NCI-H526 treated with DMSO at 0.1 percent for 48 hours (cell line): ENCODE data around the gene DLG2.
"Not testable (repeated sequence)": the region's sequence is repeated elsewhere in the genome, so short reads cannot be mapped to it uniquely, and the experiment has no call there.

Experiments used
- DNase-seq: peaks from one replicate; lab custom pipeline; 2025; lab: John Stamatoyannopoulos, UW

The DLG2 gene

DNA sequence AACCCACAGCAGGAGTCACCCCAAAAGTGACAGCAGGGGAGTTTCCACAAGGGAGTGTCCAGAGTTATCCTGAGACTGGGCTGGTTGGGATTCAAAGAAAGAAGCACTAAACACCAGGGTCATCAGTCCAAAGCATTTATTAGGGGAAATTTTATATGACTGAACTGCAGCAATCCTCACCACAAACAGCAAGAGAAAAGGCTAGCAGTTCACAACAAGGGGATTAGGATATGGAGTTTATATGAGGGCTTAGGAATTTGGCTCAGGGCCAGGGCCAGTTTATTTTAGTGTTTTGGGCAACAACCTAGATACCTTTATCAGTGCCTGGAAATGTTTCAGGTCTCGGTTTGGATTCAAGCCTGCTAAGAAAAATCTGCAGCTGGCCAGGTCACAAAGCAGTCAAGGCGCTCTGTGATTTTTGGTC lies 16.1 kb upstream of the DLG2 start:
- no peak for DNase-seq

DNA sequence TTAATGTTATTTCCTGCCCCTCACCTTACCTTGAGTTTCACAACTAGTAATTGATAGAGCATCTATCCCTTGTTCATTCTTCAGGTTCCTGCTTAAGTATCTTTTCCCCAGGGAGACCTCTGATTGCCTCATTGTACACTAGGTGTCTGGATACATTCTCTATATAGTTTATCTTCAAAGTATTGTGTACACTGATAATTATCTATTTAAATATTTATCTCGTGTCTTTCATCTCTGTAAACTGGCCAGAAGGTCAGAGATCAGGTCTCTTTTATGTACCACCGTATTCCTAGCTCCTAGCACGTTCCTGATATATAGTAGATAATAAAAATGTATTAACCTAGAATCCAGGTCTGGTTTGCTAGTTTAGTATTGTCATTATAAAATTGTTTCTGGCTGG lies 7.6 kb upstream of the DLG2 start:
- no peak for DNase-seq

DNA sequence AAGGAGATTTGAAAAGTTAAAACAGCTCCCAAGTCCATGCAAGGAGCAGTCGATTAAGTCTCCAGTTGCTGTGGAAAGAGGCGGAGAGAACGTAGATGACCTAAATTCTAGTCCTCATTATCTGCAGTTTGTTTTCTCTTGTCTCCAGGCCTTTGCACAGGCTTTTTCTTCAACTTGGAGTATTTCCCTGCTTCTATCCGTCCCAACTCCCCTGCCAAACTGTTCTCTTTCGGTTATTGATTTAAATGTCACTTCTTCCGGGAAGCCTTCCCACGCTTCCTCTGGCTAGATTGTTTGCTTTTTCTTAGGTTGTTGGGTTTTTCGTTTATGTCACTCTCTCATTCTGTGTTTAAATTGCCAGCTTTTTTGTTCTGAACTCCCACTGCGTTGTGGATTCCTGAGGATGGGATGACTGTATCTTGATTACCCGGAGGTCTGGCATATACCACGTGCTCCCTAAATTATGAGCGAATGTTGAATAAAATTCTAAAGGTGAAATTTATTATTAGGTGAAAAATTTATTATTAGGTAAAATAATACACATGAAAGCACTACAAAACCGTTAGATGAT lies 1.7 kb upstream of the DLG2 start:
- no peak for DNase-seq

DNA sequence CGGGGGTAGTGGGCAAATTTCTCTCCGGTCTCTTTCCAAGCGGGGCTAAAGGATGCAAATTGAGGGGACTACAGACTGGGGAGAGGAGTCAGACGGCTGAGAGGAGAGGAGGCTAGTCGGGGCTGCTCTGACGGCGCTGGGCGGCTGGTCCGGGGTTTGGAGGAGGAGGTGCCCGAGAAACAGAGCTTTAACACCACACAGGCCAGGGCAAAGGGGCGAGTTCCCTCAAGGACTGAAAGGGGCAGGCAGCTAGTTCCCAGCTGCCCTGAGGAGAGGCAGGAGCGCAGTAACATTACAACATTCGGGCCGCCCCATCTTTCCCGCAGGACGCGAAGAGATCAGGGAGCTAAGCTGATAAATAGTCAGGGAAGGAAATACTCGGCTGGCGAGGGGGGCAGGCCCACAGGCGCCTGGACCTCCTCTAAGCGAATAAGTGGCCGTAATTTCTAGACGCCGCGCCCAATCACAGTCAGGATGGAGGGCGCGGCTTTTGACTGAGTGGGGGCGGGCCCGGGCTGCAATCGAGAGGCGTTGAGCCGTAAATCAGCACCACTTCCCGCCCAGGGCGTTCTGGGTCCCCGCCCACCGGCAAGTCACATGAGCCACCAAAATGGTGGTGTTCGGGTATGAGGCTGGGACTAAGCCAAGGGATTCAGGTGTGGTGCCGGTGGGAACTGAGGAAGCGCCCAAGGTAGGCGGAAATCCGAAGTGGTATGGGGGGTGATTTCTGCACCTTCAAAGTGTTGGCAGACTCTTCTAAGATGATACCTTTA lies 1.0 kb upstream of the DLG2 start, which contains the start of gene TMEM126B:
Gene TMEM126B (plus strand): TSS at position 596 of the 773 bp plus-strand sequence. CDS start 15 bp downstream, at position 611.
- peak; percentile 100 for DNase-seq

DNA sequence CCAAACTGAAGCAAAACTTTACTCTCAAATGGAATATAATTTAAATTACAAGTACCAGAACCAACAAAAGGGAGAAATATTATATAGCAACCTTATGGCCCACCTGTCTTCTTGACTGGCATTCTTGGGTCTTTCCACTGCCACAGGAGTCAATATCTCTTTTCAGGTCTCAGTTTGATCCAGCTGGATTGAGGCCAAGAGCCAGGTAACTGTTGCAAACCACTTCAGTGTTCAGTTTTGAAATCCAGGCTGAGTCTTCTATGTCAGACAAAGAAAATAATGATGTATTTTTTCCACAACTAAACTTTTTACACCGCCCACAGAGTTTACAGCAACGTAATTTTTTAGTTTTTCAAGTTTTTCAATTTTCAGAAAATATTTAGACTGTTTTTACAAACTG lies 648 bp downstream of the DLG2 start:
- no peak for DNase-seq

DNA sequence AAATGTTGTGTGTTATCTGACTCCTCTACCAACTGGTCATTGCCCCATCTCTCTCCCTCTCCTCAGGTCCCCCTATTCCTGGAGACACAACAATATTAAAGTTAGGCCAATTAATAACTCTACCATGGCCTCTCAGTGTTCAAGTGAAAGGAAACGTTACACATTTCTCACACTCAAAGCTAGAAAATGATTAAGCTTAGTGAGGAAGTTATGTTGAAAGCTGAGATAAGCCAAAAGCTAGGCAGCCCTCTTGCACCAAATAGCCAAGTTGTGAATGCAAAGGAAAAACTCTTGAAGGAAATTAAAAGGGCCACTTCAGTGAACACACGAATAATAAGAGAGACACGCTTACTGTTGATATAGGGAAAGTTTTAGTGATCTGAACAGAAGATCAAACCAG lies 6.9 kb downstream of the DLG2 start:
- no peak for DNase-seq

DNA sequence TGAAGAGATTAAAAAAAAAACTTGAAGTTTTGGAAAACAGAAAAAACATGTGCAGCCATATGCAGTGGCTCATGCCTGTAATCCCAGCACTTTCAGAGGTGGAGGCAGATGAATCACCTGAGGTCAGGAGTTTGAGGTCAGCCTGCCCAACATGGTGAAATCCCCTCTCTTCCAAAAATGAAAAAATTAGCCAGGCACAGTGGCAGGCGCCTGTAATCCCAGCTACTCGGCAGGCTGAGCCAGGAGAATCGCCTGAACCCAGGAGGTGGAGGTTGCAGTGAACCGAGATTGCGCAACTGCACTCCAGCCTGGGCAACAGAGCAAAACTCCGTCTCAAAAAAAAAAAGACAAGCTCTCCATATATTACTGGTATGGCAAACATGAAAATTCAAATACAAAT lies 7.6 kb downstream of the DLG2 start:
- no peak for DNase-seq

DNA sequence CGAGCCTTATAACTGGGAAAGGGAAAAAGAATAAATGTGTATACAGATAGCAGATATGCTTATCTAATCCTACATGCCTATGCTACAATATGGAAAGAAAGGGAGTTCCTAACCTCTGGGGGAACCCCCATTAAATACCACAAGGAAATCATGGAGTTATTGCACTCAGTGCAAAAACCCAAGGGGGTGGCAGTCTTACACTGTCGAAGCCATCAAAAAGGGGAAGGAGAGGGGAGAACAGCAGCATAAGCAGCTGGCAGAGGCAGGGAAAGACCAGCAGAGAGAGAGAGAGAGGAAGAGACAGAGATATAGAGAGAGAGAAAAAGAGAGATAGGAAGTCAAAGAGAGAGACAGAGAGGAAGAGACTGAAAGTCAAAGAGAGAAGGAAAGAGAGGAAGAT lies 15.5 kb downstream of the DLG2 start:
- DNase-seq, result not testable (repeated sequence)

DNA sequence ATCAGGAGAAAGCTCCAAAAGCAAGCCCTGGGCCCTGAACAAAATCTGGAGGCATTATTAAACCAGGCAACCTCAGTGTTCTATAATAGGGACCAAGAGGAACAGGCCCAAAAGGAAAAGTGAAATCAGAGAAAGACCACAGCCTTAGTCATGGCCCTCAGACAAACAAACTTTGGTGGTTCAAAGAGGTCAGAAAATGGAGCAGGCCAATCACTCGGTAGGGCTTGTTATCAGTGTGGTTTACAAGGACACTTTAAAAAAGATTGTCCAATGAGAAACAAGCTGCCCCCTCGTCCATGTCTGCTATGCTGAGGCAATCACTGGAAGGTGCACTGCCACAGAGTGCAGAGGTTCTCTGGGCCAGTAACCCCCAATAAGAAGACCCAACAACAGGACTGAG lies 17.9 kb downstream of the DLG2 start:
- not testable (repeated sequence) for DNase-seq

DNA sequence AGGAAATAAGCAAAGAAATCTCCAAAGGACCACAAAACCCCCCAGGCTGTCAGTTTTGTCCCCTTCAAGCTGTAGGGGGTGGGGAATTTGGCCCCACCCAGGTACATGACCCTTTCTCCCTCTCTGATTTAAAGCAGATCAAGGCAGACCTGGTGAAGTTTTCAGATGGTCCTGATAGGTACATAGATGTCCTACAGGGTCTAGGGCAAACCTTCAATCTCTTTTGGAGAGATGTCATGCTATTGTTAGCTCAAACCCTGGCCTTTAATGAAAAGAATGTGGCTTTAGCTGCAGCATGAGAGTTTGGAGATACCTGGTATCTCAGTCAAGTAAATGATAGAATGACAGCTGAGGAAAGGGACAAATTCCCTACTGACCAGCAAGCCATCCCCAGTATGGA lies 18.5 kb downstream of the DLG2 start:
- not testable (repeated sequence) for DNase-seq

DNA sequence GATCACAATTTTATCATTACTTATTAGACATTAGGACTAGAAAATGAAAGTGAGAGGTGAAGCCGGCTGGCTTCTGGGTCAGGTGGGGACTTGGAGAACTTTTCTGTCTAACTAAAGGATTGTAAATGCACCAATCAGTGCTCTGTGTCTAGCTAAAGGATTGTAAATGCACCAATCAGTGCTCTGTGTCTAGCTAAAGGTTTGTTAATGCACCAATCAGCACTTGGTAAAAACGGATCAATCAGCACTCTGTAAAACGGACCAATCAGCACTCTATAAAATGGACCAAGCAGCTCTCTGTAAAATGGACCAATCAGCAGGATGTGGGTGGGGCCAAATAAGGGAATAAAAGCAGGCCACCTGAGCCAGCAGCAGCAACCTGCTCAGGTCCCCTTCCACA lies 20.9 kb downstream of the DLG2 start:
- not testable (repeated sequence) for DNase-seq

DNA sequence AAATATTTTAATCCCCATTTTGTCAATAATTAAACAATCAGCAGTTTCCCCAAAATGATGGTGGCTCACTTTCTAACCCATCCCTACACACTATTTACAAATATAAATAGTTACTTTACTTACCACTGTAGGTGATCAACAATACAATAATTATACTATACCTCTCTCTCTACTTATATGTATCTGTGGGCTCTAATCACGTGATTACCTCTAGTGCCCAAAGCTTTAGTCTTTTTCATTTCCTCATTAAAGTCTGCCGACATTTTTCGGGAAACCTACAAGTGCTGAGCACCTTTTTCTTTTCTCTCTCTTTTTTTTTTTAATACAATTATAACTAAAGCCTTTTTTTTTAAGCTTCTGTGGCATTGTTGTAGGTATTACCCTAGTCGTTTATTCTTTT lies 23.9 kb downstream of the DLG2 start:
- no peak for DNase-seq

DNA sequence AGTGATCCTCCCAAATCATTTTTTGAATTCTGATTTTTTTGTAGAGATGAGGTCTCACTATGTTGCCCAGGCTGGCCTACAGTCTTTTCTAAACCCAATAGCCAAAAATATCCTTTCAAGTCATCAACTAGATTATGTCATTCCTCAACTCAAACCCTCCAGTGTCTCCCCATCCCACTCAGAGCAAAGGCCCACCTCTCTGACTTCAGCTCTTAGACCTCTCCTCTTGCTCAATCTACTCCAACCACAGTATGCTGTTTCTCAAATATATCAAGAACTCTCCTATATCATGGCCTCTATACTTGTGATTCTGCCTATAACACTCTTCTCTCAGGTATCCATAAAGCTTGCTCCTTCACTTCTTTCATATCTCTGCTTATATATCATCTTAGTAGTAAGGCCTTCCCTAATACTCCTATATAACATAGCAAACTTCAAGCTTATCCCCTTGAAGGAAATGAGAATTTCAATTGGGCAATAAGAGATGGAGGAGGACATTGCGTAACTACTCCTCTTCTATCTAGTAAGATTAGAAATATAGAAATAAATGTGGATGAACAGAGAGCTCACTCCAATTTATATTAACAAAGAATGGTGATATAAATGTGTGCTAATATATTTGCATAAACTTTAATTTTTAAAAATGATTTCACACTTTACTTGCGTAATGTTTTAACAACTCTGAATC lies 24.5 kb downstream of the DLG2 start:
- DNase-seq, result no peak

DNA sequence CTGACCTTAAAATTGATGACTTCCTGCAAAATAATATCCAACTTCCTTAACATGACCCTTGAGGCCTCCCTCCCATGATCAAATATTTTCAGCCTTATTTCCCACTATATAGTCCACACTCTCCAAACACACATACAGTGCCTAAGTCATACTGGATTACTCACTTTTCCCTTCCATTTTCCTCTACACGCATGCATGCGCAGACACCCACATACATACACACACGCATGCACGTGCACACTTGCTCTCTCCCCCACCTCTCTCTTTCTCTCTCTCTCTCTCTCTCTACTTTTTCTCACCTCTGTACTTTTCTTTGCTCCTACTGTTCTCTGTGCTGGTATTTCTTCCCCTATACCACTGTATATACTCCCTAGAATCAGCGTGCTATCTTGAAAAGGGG lies 28.1 kb downstream of the DLG2 start:
- DNase-seq, result no peak

DNA sequence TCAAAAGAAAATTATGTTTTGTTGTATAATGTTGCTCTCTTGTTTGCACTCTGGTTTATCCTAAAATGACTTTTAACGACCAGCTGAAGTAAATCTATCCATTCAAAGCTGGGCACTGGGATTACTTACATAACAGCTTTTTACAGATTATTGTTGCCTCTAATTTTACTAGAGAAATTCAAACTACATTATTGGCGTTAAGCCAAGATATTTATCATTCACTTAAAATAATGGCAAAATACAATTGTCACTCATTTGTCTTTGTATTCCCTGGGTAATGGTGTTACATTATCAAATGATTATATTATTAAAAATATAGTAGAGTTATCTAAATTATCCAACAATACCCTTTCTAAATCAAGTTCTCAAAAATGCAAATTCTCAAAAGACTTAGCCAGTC lies 30.3 kb downstream of the DLG2 start:
- no peak for DNase-seq

DNA sequence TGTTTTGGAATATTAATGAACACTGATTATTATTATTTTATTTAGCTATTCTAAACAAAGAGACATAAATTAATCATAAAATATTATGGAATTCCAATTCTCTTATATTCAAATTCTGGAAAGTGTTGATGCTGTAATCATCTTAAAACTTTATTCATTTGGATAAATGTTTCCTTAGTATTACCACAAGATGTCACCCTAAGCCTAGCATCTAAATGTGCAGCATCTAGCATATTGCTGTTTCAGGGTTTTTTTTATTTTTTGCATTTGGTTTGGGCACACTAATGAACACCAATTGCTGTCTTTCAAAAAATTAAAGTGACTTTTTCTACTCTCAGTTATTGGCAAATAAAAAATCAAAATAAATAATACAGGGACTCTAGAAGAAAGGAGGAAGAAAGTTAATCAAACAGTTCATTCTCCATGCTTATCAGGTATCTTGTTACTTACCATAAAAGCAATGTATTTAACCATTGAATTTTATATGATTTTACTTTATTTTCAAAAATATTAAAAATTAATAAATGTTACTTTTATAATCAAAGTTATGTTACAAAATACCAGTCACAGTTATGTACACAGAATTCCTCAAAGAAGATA lies 31.8 kb downstream of the DLG2 start:
- peak; percentile 61 for DNase-seq

DNA sequence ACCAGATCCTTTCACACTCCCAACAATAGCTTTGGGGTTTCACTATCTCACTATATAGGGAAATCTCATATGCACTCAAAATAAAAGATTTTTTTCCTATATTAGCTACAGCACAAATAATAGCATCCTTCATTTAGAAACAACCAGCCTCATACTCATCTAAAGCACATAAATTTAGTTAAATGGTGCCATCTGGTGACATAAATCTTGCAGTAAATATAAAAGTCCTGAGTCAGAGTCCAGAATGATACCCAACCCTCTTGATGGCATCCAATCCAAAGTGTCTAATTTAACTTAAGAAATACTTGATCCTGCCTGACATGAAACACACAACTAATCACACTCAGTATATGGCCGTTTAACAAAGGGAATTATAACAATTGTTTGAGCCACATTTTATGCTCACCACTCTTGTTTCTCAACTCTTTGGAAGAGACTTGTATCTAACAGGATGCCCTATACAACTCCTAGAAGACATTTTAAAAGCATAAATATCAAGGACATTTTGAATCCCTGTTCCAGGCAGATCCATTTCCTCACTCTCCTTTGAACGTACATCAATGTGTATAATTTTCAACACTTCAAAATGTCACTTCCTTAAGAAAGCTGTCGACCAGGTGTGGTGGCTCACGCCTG lies 36.2 kb downstream of the DLG2 start:
- DNase-seq, result peak; percentile 44

DNA sequence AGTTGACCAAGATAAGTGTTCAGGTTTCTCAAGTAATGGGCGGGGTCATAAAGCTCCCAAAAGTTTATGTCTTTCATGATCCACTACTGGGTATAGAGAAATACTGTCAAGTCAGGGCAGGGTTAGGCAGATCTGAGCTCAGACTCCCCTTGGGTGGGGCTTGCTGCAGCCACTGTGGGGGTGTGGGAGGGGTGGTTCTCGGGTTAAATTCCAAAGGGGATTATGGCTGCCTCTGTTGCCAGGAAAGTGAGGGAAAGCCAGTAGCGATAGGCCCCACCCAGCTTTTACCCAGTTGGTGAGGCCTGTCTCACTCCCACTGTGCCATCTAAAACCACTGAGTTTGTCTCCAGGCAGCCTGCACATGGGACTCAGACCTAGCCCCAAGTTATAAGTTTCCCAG lies 37.8 kb downstream of the DLG2 start:
- no peak for DNase-seq

DNA sequence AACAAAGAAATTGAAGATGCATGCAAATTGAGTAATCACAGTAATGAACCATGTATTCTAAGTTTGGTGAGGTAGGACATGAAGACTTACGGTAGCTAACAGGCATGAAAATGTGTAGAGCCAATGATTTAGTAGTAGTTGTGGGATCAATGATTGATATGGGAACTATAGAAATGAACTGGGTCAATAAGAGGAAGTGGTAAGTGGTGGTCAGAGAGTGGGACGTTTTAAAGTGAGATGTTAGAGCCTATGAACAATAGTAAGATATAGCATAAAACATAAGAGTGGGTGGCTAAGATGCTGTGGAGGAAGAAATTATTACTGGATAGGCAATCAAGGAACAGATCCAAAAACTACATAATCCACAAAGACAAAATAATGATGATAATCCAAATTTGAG lies 45.0 kb downstream of the DLG2 start:
- DNase-seq, result no peak

DNA sequence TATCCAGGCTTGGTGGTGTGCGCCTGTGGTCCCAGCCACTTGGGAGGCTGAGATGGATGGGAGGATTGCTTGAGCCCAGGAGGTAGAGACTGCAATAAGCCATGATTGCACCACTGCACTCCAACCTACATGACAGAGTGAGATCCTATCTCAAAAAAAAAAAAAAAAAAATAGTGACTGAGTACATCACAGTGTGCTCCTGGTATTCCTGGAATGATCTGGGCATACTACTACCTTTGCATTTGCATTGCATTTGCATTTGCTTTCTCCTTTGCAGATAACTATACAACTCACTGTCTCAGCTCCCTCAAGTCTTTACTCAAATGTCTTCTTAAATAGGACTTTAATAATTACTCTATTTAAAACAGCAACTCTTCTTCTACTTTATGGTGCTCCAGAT lies 51.8 kb downstream of the DLG2 start:
- DNase-seq, result peak; percentile 69

DNA sequence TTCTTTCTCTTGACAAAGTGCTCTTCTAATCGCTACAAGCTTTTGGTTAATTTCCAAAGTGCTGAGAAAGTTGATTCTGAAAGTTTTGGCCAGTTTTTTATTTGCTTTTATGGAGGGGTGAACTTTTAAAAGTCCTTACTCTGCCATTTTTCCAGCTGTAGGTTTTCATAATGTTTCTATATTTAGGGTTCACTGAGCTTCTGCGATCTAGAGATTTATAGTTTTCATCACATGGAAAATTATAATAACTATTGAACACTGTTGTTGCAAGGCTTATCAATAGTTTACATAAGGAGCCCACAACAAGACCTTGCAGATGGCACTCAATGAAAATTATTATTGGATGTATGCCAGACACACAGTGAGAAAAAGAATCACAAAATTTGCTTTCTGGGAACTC lies 55.1 kb downstream of the DLG2 start:
- DNase-seq, result no peak

DNA sequence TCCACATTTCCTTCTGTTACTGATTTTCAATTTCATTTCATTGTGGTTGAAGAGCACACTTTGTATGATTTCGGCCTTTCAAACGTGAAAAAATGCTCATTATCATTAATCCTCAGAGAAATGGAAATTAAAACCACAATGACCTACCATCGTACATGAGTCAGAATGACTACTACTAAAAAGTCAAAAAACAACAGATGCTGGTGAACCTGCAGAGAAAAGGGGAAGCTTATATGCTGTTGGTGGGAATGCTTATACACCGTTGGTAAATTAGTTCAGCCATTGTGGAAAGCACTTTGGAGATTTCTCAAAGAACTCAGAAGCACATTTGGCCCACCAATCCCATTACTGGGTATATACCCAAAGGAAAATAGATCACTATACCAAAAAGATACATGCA lies 57.6 kb downstream of the DLG2 start:
- no peak for DNase-seq
